Measurements from ENCODE around the gene CHPT1. TPM values are rescaled to one million over a fixed set of nuclear protein-coding genes. Genes with fewer than 3 reads are reported as not detected.

CHPT1 gene
- 14.8 and 21.3 TPM in 2 replicates for total RNA-seq

DNA sequence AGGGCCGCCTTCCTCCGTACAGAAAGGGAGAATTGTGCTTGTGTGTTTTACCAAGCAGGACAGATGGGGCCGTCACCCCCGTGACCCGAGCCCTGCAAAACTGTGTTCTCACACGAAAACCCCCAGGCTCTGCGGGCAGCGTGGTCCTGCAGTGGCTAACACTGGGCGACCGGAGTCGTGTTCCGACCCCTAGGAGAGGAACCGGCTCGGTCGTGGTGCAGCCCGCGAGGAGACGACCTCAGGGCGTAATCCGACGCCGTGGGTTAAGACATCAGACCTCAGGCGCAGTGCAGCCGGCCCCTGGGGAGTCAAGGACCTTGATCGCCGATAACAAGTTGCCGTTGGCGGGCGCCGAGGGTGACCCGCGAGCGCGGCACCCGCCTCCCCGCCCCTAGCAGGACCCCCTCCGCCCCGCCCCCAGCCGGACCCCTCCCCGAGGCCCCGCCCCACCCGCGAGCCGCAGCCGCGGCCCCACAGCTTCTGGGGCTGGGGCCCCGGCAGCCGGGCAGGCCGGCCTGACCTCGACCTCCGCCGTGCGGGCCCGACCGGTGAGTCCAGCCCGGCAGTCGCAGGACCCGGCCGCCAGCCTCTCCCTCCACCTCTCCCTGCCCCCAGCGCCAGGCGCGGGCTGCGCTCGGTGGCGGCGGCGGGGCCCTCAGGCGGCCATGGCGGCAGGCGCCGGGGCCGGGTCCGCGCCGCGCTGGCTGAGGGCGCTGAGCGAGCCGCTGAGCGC is at the start of gene CHPT1:
Gene CHPT1 (plus strand): TSS at position 444 of the 733 bp plus-strand sequence. CDS start 222 bp downstream, at position 666.

DNA sequence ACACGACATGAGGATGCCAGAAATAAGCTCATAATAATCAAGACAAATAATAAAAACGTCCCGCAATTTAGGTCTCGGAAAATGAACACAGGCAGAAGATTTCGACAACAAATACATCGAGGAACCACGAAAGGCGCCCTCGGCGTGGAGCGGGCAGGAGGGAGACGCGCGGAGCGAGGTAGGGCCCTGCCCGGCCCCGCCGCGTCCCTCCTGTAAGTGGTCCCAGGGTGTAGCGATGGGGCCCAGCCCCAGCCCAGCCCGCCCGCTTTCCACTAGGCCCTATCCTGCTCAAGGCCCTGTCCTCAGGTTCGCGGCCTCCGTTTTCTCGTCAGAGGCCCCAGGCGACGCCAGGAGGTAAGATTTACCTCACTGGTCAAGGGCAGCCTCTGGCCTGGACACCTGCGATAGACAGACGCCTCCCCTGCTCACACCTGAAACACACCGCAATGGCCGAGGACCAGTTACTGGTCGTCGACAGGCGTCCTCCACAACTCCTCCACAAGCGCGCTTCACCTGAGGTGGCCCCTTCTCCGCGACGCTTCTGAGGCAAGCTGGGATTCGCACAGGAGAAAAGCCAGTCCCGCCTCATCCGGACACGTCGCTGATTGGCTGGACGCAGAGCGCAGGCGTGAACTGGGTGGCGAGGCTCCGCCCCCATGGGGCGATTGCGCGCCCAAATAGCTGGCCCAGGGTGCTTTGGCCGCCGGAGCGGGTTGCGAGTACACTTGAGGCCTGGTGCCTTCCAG is 41.7 kb downstream of the CHPT1 start, which contains the start of gene SYCP3:
Gene SYCP3 (minus strand): TSS at position 543 of the 746 bp plus-strand sequence. CDS start 1,527 bp downstream, outside the sequence.

Other genes with a start within 250 kb of the CHPT1 start
- not detected in 2 replicates for gene SPIC, start 222.3 kb upstream of the CHPT1 start, total RNA-seq
- gene MYBPC1, start 102.7 kb upstream of the CHPT1 start, total RNA-seq: not detected in 2 replicates
- not detected in 2 replicates for gene SYCP3, start 41.8 kb downstream of the CHPT1 start, total RNA-seq
- gene GNPTAB, start 133.3 kb downstream of the CHPT1 start, total RNA-seq: 23.2 and 25.0 TPM in 2 replicates
- gene DRAM1, start 179.9 kb downstream of the CHPT1 start, total RNA-seq: 12.7 and 14.7 TPM in 2 replicates